ENCODE measurements around the gene KLHL7. TPM values are rescaled to one million over a fixed set of nuclear protein-coding genes. Genes with fewer than 3 reads are reported as not detected.
"Not testable (repeated sequence)": the region's sequence is repeated elsewhere in the genome, so short reads cannot be mapped to it uniquely, and the experiment has no call there.

KLHL7 gene
- total and polyA plus RNA-seq, 8 donors: 5.4 to 13.4 (median 9.1) TPM

DNA sequence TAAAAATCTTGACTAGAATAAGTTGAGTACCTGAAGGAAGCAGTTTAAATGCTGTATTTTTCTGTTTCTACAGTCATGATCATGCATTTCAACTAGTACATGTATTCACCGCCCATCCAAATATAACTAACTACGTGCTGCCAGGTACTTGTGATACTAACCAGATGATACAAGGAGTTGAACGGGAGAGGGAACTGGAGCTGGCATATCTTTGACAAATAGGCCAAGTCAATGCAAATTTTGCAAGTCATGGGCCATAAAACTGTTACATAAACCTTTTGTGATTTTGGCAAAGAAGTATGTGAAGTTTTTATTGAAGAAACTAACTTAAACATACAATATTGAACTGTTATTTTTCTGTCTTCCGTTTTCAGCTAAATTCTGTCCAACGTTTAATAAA, 90.7 kb downstream of the KLHL7 start:
- H3K9me3 ChIP-seq: no peaks in the 10 kb centered on the region
- peaks cover 0 to 24% (median 7%) of the 10 kb centered on the region in 3 donors for H3K36me3 ChIP-seq
- no peaks in the 10 kb centered on the region for H3K27me3 ChIP-seq
- no peak overlapping the region for H3K27ac ChIP-seq
- TF ChIP-seq, protein P1, sequence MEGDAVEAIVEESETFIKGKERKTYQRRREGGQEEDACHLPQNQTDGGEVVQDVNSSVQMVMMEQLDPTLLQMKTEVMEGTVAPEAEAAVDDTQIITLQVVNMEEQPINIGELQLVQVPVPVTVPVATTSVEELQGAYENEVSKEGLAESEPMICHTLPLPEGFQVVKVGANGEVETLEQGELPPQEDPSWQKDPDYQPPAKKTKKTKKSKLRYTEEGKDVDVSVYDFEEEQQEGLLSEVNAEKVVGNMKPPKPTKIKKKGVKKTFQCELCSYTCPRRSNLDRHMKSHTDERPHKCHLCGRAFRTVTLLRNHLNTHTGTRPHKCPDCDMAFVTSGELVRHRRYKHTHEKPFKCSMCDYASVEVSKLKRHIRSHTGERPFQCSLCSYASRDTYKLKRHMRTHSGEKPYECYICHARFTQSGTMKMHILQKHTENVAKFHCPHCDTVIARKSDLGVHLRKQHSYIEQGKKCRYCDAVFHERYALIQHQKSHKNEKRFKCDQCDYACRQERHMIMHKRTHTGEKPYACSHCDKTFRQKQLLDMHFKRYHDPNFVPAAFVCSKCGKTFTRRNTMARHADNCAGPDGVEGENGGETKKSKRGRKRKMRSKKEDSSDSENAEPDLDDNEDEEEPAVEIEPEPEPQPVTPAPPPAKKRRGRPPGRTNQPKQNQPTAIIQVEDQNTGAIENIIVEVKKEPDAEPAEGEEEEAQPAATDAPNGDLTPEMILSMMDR (IDR thresholded peaks at IDR 0.05): no peak
- WGBS, 2 donors: 55 to 57% methylated on average over 5 of the region's 5 CpGs
- DNase-seq: no peak
- no peaks in the 10 kb centered on the region for H3K4me1 ChIP-seq
- FAIRE-seq: no peak
- H3K4me3 ChIP-seq: no peak overlapping the region
- intact Hi-C loops (cut with DNase I): no loop called here
- no peak for ATAC-seq

- H3K27me3 ChIP-seq; H3K4me3 ChIP-seq; H3K4me1 ChIP-seq; H3K27ac ChIP-seq; intact Hi-C loops (cut with DNase I); DNase-seq; H3K9me3 ChIP-seq; FAIRE-seq; ATAC-seq: not testable (repeated sequence)
- H3K36me3 ChIP-seq: peaks cover 0 to 24% (median 7%) of the 10 kb centered on the region in 3 donors
- WGBS, 2 donors: 91 to 95% methylated on average over 5 of the region's 5 CpGs
Observed at GRCh38 chr7:23197745-23198144, 92.2 kb downstream of the KLHL7 start.

- Histone ChIP-seq H3K36me3 (peaks cover 0 to 16% (median 7%) of the 10 kb centered on the region in 3 donors), H3K27ac (no peak overlapping the region), H3K27me3 (no peaks in the 10 kb centered on the region), H3K4me3 (no peak overlapping the region), H3K9me3 (no peaks in the 10 kb centered on the region), H3K4me1 (no peaks in the 10 kb centered on the region)
- ATAC-seq (no peak), FAIRE-seq (no peak), DNase-seq (no peak)
- intact Hi-C loops (cut with DNase I): no loop called here
- TF ChIP-seq, protein P1 (IDR thresholded peaks at IDR 0.05): no peak
- WGBS, 2 donors: 89 to 90% methylated on average over 2 of the region's 2 CpGs
Observed at GRCh38 chr7:23200331-23200730, 94.7 kb downstream of the KLHL7 start.

DNA sequence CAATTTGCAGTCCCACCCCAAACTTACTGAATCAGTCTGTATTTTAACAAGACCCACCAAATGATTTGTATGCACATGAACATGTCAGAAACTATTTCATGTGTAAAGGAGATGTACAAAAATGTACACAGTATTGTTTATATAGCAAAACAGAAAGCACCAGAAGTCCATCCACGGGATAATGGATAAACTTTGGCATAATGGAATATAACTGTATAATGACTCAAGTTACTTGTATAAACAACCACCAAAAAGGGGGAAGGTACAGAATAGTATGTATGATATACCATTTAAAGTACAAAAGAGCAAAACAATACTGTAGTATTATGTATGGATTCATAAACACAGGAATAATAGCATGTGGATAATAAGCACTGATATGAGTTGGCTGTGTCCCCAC, 98.7 kb downstream of the KLHL7 start:
- FAIRE-seq: no peak
- Histone ChIP-seq H3K9me3 (no peaks in the 10 kb centered on the region), H3K36me3 (peaks cover 0 to 14% (median 6%) of the 10 kb centered on the region in 3 donors), H3K27ac (no peak overlapping the region), H3K4me3 (no peak overlapping the region), H3K4me1 (no peaks in the 10 kb centered on the region), H3K27me3 (no peaks in the 10 kb centered on the region)
- no peak for ATAC-seq
- intact Hi-C loops (cut with DNase I): no loop called here
- TF ChIP-seq, protein P1 (IDR thresholded peaks at IDR 0.05): no peak
- WGBS, 2 donors: 85 to 94% methylated on average over 1 of the region's 1 CpG
- no peak for DNase-seq

- no peaks in the 10 kb centered on the region for H3K9me3 ChIP-seq
- WGBS, 2 donors: 64 to 71% methylated on average over 2 of the region's 2 CpGs
- H3K4me3 ChIP-seq: no peak overlapping the region
- intact Hi-C loops (cut with DNase I): no loop called here
- H3K4me1 ChIP-seq: no peaks in the 10 kb centered on the region
- H3K27me3 ChIP-seq: no peaks in the 10 kb centered on the region
- H3K36me3 ChIP-seq: peaks cover 0 to 1% (median 0%) of the 10 kb centered on the region in 3 donors
- DNase-seq: no peak
- TF ChIP-seq, protein P1 (IDR thresholded peaks at IDR 0.05): no peak
- H3K27ac ChIP-seq: peak overlapping the region in 1 of 4 donors; percentile 23
- ATAC-seq: no peak
- no peak for FAIRE-seq
Observed at GRCh38 chr7:23205577-23205908, 100.0 kb downstream of the KLHL7 start.
